GM10266 (cell line): ENCODE results near the gene TBC1D2B.
A peak's percentile ranks its signal among the peaks of the same experiment; 100 is the strongest.

Experiments used
- DNase-seq: peaks from one replicate; pipeline ENCODE4 v3.0.0; 2012; ENCODE audit errors: extremely low spot score
- TF ChIP-seq, protein P1 (sequence below): IDR thresholded peaks from 2 replicates; pipeline ENCODE4 v1.5.1; 2012; ENCODE audit warnings: mild to moderate bottlenecking, low read depth; ENCODE audit not compliant: control insufficient read depth, insufficient read depth; ENCODE audit errors: missing control alignments

The TBC1D2B gene

GRCh38 chr15:78077871-78078210, 330 bp upstream of the TBC1D2B start:
- TF ChIP-seq, protein P1, sequence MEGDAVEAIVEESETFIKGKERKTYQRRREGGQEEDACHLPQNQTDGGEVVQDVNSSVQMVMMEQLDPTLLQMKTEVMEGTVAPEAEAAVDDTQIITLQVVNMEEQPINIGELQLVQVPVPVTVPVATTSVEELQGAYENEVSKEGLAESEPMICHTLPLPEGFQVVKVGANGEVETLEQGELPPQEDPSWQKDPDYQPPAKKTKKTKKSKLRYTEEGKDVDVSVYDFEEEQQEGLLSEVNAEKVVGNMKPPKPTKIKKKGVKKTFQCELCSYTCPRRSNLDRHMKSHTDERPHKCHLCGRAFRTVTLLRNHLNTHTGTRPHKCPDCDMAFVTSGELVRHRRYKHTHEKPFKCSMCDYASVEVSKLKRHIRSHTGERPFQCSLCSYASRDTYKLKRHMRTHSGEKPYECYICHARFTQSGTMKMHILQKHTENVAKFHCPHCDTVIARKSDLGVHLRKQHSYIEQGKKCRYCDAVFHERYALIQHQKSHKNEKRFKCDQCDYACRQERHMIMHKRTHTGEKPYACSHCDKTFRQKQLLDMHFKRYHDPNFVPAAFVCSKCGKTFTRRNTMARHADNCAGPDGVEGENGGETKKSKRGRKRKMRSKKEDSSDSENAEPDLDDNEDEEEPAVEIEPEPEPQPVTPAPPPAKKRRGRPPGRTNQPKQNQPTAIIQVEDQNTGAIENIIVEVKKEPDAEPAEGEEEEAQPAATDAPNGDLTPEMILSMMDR, result no peak
- DNase-seq, result no peak

DNA sequence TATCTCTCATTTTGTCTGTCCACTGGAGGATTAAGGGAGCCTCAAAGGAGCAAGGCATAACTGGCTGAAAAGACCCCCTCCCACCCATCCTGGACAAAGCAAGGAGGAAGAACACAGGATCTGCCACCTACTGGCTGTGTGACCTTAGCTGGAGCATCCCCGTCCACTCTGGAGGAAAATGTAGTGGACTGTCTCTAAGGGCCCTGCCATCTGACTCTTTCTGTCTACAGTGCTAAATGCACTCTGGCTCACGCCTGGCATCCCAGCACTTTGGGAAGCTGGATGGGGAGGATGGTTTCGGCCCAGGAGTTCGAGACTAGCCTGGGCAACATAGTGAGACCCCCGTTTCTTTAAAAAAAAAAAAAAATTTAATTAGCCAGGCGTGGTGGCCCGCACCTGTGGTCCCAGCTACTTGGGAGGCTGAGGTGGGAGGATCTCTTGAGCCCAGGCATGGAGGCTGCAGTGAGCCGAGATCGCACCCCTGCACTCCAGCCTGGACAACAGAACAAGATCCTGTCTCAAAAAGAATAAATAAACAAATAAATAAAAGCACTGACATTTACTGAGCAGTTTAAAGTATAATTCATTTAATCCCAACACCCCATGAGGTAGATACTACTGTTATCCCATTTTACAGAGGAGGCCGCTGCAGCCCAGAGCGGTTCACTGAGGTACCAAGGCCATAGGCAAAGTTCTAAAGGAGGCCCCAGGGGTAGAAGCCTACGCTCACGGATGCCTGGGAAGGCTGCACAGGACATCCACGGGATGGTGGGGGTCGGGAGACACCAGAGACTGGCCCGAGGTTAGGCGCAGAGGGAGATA, 1.1 kb downstream of the TBC1D2B start:
- TF ChIP-seq, protein P1, result peak; percentile 17
- DNase-seq, result no peak

DNA sequence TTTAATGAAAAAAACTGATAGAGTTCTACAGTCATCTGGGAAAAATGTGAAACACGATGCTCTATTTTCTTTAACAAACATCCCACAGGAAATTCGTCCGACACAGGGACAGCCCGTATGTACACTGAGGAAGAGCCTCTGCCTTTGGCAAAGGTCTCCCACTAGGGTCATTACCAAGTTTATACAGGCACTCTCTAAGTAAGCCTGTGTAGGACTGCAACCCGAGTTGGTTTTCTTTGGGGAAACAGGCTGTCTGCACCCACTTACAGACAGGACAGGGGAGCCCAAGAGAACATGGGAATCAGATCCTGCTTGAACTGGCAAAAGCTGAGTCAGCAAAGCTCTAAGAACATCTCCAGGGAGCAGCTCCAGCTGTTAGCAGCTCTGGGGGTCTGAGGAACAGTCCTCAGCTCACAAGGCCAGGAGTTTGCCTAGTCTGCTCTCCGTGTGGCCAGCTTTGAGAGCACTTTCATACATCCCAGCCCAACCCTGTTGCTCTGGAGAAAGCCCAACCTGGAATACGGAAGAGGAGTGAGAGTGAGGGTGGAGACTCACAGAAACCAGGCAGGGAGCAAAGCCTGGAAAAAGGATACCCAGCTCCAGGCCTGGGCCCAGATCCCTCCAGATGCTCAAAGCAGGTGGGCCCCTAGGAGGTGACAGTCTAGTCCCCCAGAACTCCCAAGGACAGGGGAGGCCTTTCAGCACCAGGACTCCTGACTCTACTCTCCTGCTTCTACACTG, 1.9 kb downstream of the TBC1D2B start:
- TF ChIP-seq, protein P1, result no peak
- DNase-seq, result no peak

GRCh38 chr15:78073046-78073787, 4.3 kb downstream of the TBC1D2B start:
- DNase-seq, result no peak

DNA sequence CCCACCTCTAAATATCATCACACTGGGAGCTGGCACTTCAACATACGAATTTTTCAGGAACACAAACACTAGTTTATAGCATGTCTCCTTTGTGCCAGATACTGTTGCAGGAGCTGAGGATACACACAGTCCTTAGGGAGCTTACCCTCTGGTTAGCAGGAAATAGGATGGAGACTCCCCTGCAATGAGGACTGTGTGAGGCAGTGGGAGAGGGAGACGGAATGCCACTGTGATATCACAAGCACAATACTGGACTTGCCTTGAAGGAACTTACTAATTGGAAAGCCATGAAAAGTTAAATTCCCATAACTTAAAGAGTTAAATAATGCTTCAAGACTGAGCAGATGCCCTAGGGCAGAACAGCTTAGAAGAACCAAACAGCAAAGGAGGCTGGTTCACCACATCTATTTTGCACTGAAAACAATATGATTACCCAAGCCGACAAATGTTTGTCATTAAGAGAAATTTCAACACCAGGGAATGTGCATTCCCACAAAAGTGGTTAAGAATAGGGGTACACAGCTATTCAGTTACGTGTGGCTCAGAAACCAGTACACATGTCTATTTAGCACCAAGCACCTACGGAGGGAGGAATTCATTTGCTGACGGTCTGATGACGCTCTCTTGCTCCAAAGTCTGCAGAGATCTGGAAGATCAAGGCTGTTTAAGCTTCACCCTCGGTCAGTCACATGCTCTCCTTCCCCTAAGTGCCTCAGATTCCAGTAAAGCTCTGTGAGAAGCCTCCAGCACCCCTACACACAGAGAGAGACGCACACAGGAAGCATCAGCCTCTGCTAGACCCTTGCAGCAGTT, 5.2 kb downstream of the TBC1D2B start:
- no peak for DNase-seq
- TF ChIP-seq, protein P1, result no peak

More at GRCh38 chr15:78073046-78073787, 4.3 kb downstream of the TBC1D2B start:
- TF ChIP-seq, protein P1, result no peak

- TF ChIP-seq, protein P1, result no peak
- no peak for DNase-seq
These were observed 6.1 kb downstream of the TBC1D2B start for GRCh38 chr15:78071383-78071782.
